NCI-H446 treated with DMSO at 0.1 percent for 48 hours (cell line): ENCODE results near the gene CNIH2.
A peak's percentile ranks its signal among the peaks of the same experiment; 100 is the strongest.
"Not testable (repeated sequence)": the region's sequence is repeated elsewhere in the genome, so short reads cannot be mapped to it uniquely, and the experiment has no call there.

ENCODE experiments used
- DNase-seq: peaks from one replicate; lab custom pipeline; 2025; lab: John Stamatoyannopoulos, UW

The CNIH2 gene

GRCh38 chr11:66259956-66260355 is 18.0 kb upstream of the CNIH2 start:
- no peak for DNase-seq

- no peak for DNase-seq
These were observed 16.4 kb upstream of the CNIH2 start for GRCh38 chr11:66261578-66261977.

- no peak for DNase-seq
These were observed 15.8 kb upstream of the CNIH2 start for GRCh38 chr11:66262191-66262590.

- DNase-seq = no peak
These were observed 15.3 kb upstream of the CNIH2 start for GRCh38 chr11:66262696-66263095.

GRCh38 chr11:66263231-66263630 is 14.7 kb upstream of the CNIH2 start:
- DNase-seq = no peak

- no peak for DNase-seq
These were observed 14.2 kb upstream of the CNIH2 start for GRCh38 chr11:66263785-66264184.

GRCh38 chr11:66264383-66264782 is 13.6 kb upstream of the CNIH2 start:
- no peak for DNase-seq

GRCh38 chr11:66264914-66265313 is 13.1 kb upstream of the CNIH2 start:
- no peak for DNase-seq

GRCh38 chr11:66265531-66266377 is 12.2 kb upstream of the CNIH2 start:
- no peak for DNase-seq

- no peak for DNase-seq
These were observed 11.5 kb upstream of the CNIH2 start for GRCh38 chr11:66266378-66267038.

GRCh38 chr11:66267039-66267378 is 11.0 kb upstream of the CNIH2 start:
- no peak for DNase-seq

GRCh38 chr11:66267379-66268243 is 10.4 kb upstream of the CNIH2 start:
- DNase-seq = no peak

GRCh38 chr11:66268244-66268951 is 9.6 kb upstream of the CNIH2 start, which contains the start of gene RAB1B:
Gene RAB1B (plus strand): TSS chr11:66268639. CDS start chr11:66268680, 41 bp downstream.
- DNase-seq = peak; percentile 98

GRCh38 chr11:66268952-66269905 is 8.7 kb upstream of the CNIH2 start:
- DNase-seq = no peak

- DNase-seq = no peak
These were observed 6.2 kb upstream of the CNIH2 start for GRCh38 chr11:66271816-66272215.

GRCh38 chr11:66272596-66272995 is 5.4 kb upstream of the CNIH2 start:
- DNase-seq = no peak

- DNase-seq = no peak
These were observed 3.8 kb upstream of the CNIH2 start for GRCh38 chr11:66274219-66274618.

GRCh38 chr11:66275396-66275795 is 2.6 kb upstream of the CNIH2 start:
- no peak for DNase-seq

GRCh38 chr11:66275984-66276612 is 1.9 kb upstream of the CNIH2 start:
- no peak for DNase-seq

GRCh38 chr11:66276619-66277018 is 1.4 kb upstream of the CNIH2 start:
- DNase-seq = not testable (repeated sequence)
